ENCODE data around the gene UBC. TPM values are rescaled to one million over a fixed set of nuclear protein-coding genes. Genes with fewer than 3 reads are reported as not detected.
"Not testable (repeated sequence)": the region's sequence is repeated elsewhere in the genome, so short reads cannot be mapped to it uniquely, and the experiment has no call there.

Gene UBC
- polyA plus RNA-seq, 1 donor from 2014 or later = 1,893 TPM

- Mint-ChIP-seq H3K4me1 (peaks cover 27 to 28% (median 28%) of the 10 kb centered on the region in 3 donors), H3K27ac (no peak overlapping the region), H3K4me3 (peak overlapping the region in 2 of 4 donors; percentile 18 to 67), H3K36me3 (no peaks in the 10 kb centered on the region), H3K27me3 (no peaks in the 10 kb centered on the region), H3K9me3 (peaks cover 0 to 3% (median 0%) of the 10 kb centered on the region in 3 donors)
Measured at GRCh38 chr12:124896461-124896860, 18.0 kb downstream of the UBC start.

- Mint-ChIP-seq H3K27ac (peak overlapping the region; percentile 53 to 95 (median 63)), H3K9me3 (peaks cover 0 to 3% (median 0%) of the 10 kb centered on the region in 3 donors), H3K4me1 (peaks cover 19 to 23% (median 22%) of the 10 kb centered on the region in 3 donors), H3K36me3 (no peaks in the 10 kb centered on the region), H3K27me3 (no peaks in the 10 kb centered on the region), H3K4me3 (peak overlapping the region in 3 of 4 donors; percentile 23 to 86 (median 70))
Measured at GRCh38 chr12:124893792-124894516, 20.5 kb downstream of the UBC start.

- Mint-ChIP-seq H3K27me3 (no peaks in the 10 kb centered on the region), H3K4me3 (peak overlapping the region in 1 of 4 donors; percentile 28), H3K9me3 (no peaks in the 10 kb centered on the region), H3K36me3 (no peaks in the 10 kb centered on the region), H3K4me1 (peaks cover 18 to 32% (median 31%) of the 10 kb centered on the region in 3 donors), H3K27ac (peak overlapping the region in 1 of 3 donors; percentile 71)
Measured at GRCh38 chr12:124888260-124888659, 26.2 kb downstream of the UBC start.

- not testable (repeated sequence) for H3K27me3 Mint-ChIP-seq, H3K9me3 Mint-ChIP-seq, H3K36me3 Mint-ChIP-seq, H3K4me3 Mint-ChIP-seq
- Mint-ChIP-seq H3K27ac (peak overlapping the region in 1 of 3 donors; percentile 71), H3K4me1 (peaks cover 22 to 37% (median 34%) of the 10 kb centered on the region in 3 donors)
Measured at GRCh38 chr12:124887766-124888165, 26.7 kb downstream of the UBC start.

- H3K27ac Mint-ChIP-seq = peak overlapping the region; percentile 82 to 94 (median 88)
- H3K9me3 Mint-ChIP-seq = no peaks in the 10 kb centered on the region
- peak overlapping the region; percentile 71 to 92 (median 76) for H3K4me3 Mint-ChIP-seq
- peaks cover 2% of the 10 kb centered on the region for H3K36me3 Mint-ChIP-seq
- H3K27me3 Mint-ChIP-seq = no peaks in the 10 kb centered on the region
- peaks cover 28 to 50% (median 46%) of the 10 kb centered on the region in 3 donors for H3K4me1 Mint-ChIP-seq
Measured at GRCh38 chr12:124884587-124885438, 29.6 kb downstream of the UBC start.

GRCh38 chr12:124883263-124884130 lies 31.0 kb downstream of the UBC start:
- peak overlapping the region; percentile 14 to 88 (median 82) for H3K27ac Mint-ChIP-seq
- H3K36me3 Mint-ChIP-seq = peaks cover 2% of the 10 kb centered on the region
- peak overlapping the region in 3 of 4 donors; percentile 61 to 92 (median 71) for H3K4me3 Mint-ChIP-seq
- H3K27me3 Mint-ChIP-seq = no peaks in the 10 kb centered on the region
- no peaks in the 10 kb centered on the region for H3K9me3 Mint-ChIP-seq
- H3K4me1 Mint-ChIP-seq = peaks cover 28 to 53% (median 46%) of the 10 kb centered on the region in 3 donors

- Mint-ChIP-seq H3K9me3 (no peaks in the 10 kb centered on the region), H3K4me1 (peaks cover 28 to 43% (median 38%) of the 10 kb centered on the region in 3 donors), H3K27ac (no peak overlapping the region), H3K4me3 (peak overlapping the region in 2 of 4 donors; percentile 37 to 67), H3K36me3 (peaks cover 2% of the 10 kb centered on the region), H3K27me3 (no peaks in the 10 kb centered on the region)
Measured at GRCh38 chr12:124881123-124881522, 33.3 kb downstream of the UBC start.

GRCh38 chr12:124880335-124880734 lies 34.1 kb downstream of the UBC start:
- not testable (repeated sequence) for H3K9me3 Mint-ChIP-seq, H3K4me3 Mint-ChIP-seq, H3K36me3 Mint-ChIP-seq, H3K27me3 Mint-ChIP-seq, H3K27ac Mint-ChIP-seq
- peaks cover 27 to 38% (median 35%) of the 10 kb centered on the region in 3 donors for H3K4me1 Mint-ChIP-seq

GRCh38 chr12:124878795-124879516 lies 35.5 kb downstream of the UBC start:
- no peaks in the 10 kb centered on the region for H3K9me3 Mint-ChIP-seq
- H3K36me3 Mint-ChIP-seq = peaks cover 4% of the 10 kb centered on the region
- peak overlapping the region in 1 of 4 donors; percentile 41 for H3K4me3 Mint-ChIP-seq
- peak overlapping the region in 1 of 3 donors; percentile 44 for H3K27ac Mint-ChIP-seq
- peaks cover 15 to 31% (median 24%) of the 10 kb centered on the region in 3 donors for H3K4me1 Mint-ChIP-seq
- peaks cover 3% of the 10 kb centered on the region for H3K27me3 Mint-ChIP-seq

- Mint-ChIP-seq H3K27me3 (peaks cover 3% of the 10 kb centered on the region), H3K4me1 (peaks cover 5 to 22% (median 15%) of the 10 kb centered on the region in 3 donors), H3K9me3 (no peaks in the 10 kb centered on the region), H3K27ac (peak overlapping the region in 1 of 3 donors; percentile 17), H3K4me3 (no peak overlapping the region), H3K36me3 (peaks cover 4% of the 10 kb centered on the region)
Measured at GRCh38 chr12:124877423-124877822, 37.0 kb downstream of the UBC start.

GRCh38 chr12:124876171-124876570 lies 38.3 kb downstream of the UBC start:
- H3K9me3 Mint-ChIP-seq = no peaks in the 10 kb centered on the region
- peaks cover 4% of the 10 kb centered on the region for H3K36me3 Mint-ChIP-seq
- peaks cover 3% of the 10 kb centered on the region for H3K27me3 Mint-ChIP-seq
- H3K27ac Mint-ChIP-seq = no peak overlapping the region
- no peak overlapping the region for H3K4me3 Mint-ChIP-seq
- peaks cover 0 to 12% (median 7%) of the 10 kb centered on the region in 3 donors for H3K4me1 Mint-ChIP-seq

- H3K27me3 Mint-ChIP-seq = peaks cover 3% of the 10 kb centered on the region
- peaks cover 2% of the 10 kb centered on the region for H3K36me3 Mint-ChIP-seq
- H3K27ac Mint-ChIP-seq = no peak overlapping the region
- H3K4me1 Mint-ChIP-seq = peaks cover 0 to 12% (median 4%) of the 10 kb centered on the region in 3 donors
- H3K4me3 Mint-ChIP-seq = no peak overlapping the region
- no peaks in the 10 kb centered on the region for H3K9me3 Mint-ChIP-seq
Measured at GRCh38 chr12:124875803-124876132, 38.7 kb downstream of the UBC start.

GRCh38 chr12:124874988-124875802 lies 39.3 kb downstream of the UBC start:
- peaks cover 3% of the 10 kb centered on the region for H3K27me3 Mint-ChIP-seq
- peaks cover 0 to 13% (median 4%) of the 10 kb centered on the region in 3 donors for H3K4me1 Mint-ChIP-seq
- no peaks in the 10 kb centered on the region for H3K9me3 Mint-ChIP-seq
- H3K36me3 Mint-ChIP-seq = peaks cover 2% of the 10 kb centered on the region
- H3K4me3 Mint-ChIP-seq = no peak overlapping the region
- no peak overlapping the region for H3K27ac Mint-ChIP-seq

Measured in IgD-negative memory B cell (primary cell).